HG03565 (cell line): ENCODE measurements around the gene ABCD1.

Experiments
- ATAC-seq: cut with Tn5 transposase; IDR thresholded peaks from one replicate; pipeline ENCODE4 v1.9.1; 2021; ENCODE audit warnings: mild to moderate bottlenecking, moderate library complexity; ENCODE audit not compliant: unreplicated experiment

The ABCD1 gene

DNA sequence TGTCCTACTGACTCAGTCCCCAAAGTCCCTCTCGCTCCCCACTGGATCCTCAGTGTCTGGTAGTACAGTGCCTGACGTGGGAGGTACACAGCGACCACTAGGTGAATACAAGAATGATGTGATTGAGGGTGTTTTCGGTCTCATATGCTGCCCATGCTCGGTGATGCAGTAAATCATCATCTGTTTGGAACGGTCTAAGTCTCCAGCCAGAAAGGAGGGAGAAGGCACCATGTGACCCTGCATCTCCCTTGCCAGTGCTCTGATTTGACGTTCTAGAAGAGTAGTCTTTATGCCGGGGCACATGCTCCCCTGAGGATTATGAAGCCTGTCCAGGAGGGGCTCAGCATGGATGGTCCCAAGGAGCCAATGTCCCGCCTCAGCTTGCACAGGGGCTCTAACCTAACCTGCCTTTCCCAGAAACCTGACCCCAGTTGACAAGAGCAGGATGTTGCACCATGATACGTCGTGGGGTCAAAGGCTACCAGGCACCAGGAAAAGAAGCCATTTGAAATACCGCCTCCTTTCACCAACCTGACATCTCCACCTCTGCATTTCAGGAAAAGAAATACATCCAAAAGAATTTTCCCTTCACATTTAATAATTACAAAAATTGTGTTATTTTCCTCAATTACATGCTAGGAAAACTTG is 25.6 kb downstream of the ABCD1 start:
- no peak for ATAC-seq

DNA sequence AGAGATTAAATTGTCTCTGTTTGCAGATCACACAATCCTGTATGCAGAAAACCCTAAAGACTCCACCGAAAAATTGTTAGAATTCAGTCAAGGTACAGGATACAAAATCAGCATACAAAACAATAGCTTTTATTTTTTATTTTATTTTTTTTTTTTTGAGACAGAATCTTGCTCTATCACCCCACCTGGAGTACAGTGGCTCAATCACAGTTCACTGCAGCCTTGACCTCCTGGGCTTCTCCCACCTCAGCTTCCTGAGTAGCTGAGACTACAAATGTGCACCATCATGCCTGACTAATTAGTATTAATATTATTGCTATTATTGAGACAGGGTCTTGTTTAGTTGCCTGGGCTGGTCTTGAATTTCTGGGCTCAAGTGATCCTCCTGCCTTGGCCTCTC is 30.5 kb downstream of the ABCD1 start:
- ATAC-seq = no peak

DNA sequence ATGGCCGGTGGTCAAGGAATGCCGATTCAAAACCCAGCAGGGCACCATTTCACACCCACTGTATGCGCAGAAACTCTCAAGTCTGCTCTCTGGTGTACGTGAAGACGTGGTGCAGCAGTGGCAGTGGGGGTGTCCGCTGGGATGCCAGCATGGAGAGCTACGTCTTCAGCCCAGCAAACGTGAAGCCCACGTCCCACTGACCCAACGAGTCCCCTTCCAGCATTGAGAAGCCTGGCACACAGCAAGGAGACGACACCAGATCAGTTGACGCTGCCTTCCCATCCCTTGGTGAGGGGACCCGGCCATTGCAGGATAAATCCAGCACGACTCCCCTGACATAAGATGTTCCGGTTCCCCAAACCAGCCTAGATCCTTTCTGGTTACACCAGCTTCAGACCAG is 37.2 kb downstream of the ABCD1 start:
- ATAC-seq = no peak

DNA sequence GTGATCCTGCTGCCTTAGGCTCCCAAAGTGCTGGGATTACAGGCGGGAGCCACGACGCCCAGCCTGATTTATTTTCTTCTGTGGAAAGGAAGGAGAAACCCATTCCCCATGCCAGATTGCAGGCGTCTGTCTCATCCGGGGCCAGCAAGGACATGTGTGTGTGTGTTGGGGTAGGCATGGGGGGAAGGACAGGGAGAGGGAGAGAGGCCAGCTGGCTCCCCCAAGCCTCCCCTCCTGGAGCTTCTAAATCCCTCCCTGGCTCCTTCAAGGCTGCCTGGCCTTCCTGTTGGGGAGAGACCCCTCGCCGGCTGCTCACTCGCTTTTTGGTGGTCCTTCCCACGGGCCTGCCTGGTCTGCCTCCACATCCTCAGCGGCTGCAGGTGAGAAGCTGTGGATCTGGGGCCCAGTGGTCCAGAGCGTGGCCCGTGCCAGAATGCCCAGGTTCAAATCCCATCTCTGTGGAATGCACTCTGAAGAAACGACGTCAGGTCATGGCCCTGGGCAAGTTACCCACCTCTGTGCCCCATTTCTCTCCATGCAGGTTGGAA is 38.0 kb downstream of the ABCD1 start:
- ATAC-seq = no peak

DNA sequence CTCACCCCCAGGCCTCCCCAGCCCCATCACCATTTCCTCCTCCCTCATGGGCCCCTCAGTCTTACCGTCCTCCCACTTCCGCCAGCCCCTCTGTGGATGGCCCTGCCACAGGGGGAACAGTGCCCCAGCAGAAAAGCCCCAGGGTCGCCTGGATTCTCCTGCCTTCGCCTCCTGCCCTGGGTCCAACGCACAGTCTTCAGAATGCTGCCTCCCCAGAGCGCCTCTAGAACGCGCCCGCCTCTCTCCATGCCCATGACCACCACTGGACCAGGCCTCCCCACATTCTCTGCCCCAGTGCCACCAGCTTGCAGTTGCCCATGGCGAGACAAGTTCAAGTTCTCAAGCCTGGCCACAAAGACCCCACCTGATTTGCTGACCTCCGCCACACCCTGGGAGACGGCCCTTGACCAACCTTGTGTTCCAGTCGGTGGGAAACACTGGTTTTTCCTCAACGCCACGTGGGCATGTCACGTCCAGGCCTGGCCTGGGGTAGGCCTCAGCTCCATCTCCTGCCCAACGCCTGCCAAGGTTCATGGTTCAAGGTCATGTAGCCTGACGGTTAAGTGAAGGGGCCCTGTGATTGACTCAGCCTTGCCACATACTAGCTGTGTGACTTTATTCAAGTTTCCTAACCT is 38.8 kb downstream of the ABCD1 start:
- no peak for ATAC-seq

DNA sequence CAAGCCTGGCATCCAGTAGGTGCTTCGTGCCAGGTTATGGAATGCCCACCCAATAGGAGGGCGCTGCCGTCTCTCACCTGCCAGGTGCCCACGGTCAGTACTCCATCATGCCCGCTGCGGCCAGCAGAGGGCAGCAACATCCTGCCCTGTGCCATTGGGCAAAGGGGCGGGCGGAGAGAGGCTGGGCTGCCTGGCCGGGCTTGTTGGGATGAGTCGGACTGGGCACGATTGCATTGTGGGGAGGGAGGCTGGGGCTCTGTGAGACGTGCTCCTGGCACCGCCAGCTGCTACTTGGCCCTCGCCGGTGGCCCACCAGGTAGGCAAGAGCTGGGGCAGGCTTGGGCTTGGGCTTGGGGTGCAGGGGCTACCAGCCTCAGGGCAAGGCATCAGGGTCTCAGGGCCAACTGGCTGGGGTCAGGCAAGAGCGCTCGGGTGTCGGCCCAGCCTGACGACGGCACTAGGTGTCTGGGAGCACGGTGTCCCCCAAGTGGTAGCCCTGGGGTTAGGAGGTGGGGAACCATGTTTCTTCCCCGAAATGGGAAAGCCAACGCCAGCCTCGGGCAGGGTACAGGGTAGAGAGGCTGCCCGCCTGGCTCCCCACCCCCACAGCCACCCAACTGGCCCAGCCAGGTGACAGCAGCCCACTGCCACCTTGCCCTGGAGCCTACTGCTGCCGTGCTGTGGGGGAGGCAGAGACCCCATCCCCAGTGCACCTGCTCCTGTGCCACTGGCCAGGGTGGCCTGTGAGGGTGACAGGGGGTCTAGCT is 39.5 kb downstream of the ABCD1 start, which contains the start of gene PLXNB3:
PLXNB3 (plus strand) TSS at position 261 of the 767 bp plus-strand sequence. CDS start 1,287 bp downstream, outside the sequence.
- ATAC-seq = no peak

DNA sequence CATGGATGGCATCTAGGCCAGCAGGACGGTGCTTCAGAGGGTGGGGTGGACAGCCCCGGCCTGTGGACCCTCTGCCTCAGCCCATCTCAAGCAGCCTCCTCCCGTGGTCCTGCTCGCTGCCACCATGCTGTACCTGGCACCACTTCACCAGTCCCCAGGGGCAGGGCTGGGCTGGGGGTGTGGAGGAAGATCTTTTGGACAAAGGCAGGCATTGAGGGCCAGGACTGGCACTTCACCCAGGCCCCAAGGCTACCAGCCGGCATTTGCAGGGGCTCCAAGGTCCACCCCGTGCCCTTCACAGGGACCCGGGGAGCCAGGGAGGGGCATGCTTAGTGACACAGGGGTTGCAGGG is 40.1 kb downstream of the ABCD1 start:
- ATAC-seq = no peak

DNA sequence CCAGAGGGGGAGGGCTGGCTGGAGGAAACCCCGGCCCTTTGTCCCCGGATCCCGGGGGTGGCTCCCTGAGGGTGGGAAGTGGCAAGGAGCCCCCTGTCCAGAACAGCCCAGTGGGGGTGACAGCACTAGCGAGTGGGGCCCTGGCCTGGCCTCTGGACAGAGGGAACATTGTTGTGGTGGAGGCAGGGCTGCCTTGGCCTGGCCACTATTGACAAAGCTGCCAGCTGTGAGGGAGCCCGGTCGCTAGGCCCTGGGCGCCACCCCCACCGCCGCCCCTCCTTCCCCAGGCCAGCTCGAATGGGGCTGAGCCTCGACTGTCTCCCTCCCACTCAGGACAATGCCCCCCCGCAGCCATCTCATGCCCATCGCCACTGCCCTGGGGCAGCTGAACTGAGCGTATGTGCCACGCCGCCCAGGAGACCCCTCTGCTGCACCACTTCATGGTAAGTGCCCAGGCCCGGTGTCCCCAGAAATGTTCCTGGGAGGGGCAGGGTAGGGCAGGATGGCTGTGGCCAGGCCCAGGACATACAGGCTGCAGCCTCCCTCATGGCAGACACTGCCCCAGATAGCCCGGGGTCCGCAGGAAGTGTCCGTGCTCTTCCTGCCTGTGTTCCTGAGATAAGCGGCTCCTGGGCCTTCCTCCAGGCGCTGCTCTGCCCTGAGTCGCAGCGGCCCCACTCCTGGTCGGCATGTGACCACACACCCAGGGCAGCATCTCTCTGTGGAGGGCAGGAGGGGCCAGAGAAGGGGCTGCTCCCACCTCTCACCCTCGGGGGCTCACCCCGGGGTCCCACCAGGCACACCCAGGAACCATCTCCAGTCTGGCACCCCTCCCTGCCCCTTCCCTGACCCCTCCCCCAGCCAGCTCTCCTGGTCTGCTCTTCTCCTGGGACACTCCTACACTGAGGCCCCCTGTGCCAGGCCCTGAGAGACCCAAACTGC is 40.8 kb downstream of the ABCD1 start:
- ATAC-seq = no peak

DNA sequence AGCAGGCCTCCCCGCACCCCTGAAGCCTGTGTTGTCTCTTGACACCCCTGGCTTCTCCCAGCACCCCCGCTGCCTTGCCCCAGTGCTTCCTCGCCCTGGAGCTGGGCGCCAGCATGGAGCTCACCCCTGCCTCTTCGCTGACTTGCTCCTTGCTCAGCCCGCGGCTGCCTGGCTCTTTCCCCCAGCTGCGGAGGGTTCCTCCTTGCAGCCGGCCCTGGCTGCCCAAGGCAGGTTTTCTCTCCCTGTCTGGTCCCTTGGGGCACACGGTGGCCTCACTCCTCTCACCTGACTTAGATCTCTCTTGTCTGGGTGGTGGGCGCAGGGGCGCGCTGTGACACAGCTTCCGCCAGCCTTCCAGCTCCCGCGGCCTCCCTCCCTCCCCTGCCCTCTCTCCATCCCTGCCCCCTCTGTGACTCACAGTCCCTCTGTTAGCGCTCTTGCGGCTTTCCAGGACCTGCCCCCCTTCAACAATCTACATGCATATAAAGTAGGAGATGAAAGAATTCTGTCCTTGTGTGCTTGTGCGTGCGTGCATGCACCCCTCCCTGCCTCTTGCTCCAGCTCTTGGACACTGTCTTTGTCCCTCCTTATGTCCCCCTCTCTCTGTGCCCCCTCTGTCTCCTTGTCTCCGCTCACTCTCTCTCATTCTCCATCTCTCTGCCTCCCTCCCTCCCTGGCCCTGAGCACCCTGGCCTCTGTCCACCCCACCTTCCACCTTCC is 41.6 kb downstream of the ABCD1 start:
- no peak for ATAC-seq

DNA sequence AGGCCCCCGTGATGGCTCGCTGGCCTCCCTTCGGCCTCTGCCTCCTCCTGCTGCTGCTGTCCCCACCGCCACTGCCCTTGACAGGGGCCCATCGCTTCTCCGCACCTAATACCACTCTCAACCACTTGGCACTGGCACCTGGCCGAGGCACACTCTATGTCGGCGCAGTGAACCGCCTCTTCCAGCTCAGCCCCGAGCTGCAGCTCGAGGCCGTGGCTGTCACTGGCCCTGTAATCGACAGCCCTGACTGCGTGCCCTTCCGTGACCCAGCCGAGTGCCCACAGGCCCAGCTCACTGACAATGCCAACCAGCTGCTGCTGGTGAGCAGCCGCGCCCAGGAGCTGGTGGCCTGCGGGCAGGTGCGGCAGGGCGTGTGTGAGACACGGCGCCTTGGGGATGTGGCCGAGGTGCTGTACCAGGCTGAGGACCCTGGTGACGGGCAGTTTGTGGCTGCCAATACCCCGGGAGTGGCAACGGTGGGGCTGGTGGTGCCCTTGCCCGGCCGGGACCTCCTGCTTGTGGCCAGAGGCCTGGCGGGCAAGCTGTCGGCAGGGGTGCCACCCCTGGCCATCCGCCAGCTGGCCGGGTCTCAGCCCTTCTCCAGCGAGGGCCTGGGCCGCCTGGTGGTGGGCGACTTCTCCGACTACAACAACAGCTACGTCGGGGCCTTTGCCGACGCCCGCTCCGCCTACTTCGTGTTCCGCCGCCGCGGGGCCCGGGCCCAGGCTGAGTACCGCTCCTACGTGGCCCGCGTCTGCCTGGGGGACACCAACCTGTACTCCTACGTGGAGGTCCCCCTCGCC is 42.4 kb downstream of the ABCD1 start:
- no peak for ATAC-seq

DNA sequence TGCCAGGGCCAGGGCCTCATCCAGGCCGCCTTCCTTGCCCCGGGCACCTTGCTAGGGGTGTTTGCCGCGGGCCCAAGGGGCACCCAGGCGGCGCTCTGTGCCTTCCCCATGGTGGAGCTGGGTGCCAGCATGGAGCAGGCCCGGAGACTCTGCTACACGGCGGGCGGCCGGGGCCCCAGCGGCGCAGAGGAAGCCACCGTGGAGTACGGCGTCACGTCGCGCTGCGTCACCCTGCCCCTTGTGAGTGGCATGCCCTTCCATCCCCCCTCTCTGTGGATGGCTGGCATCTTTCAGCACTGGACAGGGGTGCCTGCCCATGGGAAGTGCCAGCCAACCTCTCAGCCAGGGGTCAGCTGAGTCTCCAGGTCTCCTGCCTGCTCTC is 43.0 kb downstream of the ABCD1 start:
- no peak for ATAC-seq

DNA sequence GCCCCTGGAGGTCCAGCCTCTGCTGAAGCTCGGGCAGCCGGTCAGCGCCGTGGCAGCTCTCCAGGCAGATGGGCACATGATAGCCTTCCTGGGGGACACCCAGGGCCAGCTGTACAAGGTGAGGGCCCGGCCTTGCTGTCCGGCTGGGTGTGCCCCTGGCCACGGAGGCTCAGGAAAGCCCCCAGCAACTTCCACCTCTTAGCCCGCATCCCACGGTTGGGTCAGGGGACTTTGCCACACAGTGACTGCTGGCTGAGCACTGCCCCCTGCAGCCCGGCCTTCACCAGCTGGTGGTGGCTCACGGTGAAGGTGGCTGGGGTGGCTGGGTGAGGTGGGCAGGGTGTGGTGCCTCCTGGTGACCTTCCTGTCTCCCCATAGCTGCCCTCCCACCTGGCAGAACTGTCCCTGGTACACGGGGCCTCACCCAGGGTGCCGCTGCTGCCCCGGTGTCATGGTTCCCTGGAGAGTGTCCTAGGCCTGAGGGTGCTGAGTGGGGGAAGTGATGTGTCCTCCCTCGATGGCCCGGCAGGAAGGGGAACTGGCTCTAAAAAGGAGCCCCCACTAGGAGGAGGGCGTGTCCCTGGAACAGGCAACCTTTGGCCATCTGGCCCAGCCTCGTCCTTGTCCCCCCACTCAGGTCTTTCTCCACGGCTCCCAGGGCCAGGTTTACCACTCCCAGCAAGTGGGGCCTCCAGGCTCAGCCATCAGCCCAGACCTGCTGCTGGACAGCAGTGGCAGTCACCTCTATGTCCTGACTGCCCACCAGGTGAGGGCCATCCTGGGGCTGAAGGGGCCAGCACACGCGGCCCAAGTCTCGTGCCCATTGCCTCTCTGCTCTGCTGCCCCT is 43.9 kb downstream of the ABCD1 start:
- no peak for ATAC-seq

DNA sequence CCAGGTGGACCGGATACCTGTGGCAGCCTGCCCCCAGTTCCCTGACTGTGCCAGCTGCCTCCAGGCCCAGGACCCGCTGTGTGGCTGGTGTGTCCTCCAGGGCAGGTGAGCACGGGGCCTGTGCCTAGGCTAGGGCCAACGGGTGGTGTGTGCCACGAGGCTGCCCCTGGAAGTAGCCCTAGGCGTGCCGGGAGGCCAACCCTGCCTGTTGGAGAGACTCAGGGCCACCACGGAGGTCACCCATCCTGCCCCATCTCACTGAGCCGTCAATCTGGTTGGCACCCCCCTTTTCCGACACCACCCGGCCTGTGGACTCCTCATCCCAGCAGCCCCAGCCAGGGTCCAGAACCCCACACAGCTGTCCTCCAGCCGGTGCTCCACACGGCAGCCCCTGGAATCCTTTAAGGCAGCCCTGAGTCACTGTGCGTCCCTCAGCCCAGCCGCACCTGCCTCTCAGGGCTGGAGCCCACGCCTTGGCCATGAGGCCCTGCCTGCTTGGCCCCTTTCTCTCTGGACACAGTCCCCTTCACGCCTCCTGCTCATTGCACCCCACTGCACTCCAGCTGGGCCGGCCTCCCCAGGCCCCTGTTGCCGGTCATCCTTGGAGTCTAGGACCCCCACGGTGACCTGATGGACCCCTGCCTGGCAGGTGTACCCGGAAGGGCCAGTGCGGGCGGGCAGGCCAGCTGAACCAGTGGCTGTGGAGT is 44.7 kb downstream of the ABCD1 start:
- no peak for ATAC-seq

DNA sequence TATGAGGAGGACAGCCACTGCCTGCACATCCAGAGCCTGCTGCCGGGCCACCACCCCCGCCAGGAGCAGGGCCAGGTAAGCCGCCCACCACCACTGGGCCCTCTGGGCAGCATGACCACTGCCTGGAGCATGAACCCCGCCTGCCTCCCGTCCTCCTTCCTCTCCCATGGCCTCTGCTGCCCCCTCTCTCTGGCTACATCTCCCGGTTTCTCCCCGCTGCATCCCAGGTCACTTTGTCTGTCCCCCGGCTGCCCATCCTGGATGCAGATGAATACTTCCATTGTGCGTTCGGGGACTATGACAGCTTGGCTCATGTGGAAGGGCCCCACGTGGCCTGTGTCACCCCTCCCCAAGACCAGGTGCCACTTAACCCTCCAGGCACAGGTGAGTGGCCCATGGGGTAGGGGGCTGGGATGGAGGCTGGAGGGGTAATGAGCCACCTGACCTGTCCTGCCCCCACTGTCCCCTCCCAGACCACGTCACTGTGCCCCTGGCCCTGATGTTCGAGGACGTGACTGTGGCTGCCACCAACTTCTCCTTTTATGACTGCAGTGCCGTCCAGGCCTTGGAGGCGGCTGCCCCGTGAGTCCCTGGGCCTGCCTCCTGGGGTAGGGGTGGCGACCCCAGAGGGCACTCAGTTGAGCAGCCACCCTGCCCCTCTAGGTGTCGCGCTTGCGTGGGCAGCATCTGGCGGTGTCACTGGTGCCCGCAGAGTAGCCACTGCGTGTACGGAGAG is 45.4 kb downstream of the ABCD1 start:
- ATAC-seq = no peak

DNA sequence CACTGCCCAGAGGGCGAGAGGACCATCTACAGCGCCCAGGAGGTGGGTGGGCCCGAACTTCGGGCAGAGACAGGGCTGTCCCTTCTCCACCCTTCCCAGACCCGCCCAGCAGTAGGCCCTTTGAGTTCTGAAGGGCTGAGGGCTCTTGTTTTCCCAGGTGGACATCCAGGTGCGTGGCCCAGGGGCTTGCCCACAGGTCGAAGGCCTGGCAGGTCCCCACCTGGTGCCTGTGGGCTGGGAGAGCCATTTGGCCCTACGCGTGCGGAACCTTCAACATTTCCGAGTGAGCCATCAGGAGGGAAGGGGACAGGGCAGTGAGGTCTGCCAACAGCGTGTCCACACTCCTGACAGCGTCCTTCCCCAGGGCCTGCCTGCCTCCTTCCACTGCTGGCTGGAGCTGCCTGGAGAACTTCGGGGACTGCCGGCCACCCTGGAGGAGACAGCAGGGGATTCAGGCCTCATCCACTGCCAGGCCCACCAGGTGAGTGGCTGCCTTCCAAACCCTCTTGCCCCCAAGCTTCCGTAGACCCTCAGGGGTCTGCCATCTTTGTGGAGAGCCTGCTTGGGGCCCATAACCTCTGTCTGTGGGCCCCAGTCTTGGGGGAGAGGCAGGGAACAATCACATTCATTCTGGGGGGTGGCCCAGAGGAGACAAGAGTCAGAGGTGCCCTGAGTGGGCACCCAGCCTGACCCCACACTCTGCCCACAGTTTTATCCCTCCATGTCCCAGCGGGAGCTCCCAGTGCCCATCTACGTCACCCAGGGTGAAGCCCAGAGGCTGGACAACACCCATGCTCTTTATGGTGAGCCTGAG is 46.2 kb downstream of the ABCD1 start:
- no peak for ATAC-seq
